Measurements from ENCODE around the gene SLC9A3. TPM values are rescaled to one million over a fixed set of nuclear protein-coding genes. Genes with fewer than 3 reads are reported as not detected.

Gene SLC9A3
- polyA plus RNA-seq, 1 experiment: 0.76 TPM

- no peak overlapping the region for H3K4me3 ChIP-seq (ENCODE audit: low read depth, low read length)
- no peak for DNase-seq (ENCODE audit: low read depth, low spot score)
- H3K27me3 ChIP-seq (ENCODE audit: control insufficient read depth, insufficient read depth, low read length): peaks cover 53% of the 10 kb centered on the region
- H3K9me3 ChIP-seq (ENCODE audit: control insufficient read depth, insufficient read depth, low read length): no peaks in the 10 kb centered on the region; the same call in 1 of the 2 replicates
- TF ChIP-seq, protein P1, sequence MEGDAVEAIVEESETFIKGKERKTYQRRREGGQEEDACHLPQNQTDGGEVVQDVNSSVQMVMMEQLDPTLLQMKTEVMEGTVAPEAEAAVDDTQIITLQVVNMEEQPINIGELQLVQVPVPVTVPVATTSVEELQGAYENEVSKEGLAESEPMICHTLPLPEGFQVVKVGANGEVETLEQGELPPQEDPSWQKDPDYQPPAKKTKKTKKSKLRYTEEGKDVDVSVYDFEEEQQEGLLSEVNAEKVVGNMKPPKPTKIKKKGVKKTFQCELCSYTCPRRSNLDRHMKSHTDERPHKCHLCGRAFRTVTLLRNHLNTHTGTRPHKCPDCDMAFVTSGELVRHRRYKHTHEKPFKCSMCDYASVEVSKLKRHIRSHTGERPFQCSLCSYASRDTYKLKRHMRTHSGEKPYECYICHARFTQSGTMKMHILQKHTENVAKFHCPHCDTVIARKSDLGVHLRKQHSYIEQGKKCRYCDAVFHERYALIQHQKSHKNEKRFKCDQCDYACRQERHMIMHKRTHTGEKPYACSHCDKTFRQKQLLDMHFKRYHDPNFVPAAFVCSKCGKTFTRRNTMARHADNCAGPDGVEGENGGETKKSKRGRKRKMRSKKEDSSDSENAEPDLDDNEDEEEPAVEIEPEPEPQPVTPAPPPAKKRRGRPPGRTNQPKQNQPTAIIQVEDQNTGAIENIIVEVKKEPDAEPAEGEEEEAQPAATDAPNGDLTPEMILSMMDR (IDR thresholded peaks at IDR 0.05; ENCODE audit: low read depth, low read length): no peak
- POLR2A ChIA-PET: no interaction called here
- CTCF ChIA-PET: no interaction called here
- H3K27ac ChIP-seq (ENCODE audit: low read depth, low read length): no peak overlapping the region
These were observed 7.6 kb upstream of the SLC9A3 start for GRCh38 chr5:531749-532315.

- H3K4me3 ChIP-seq (ENCODE audit: low read depth, low read length): no peak overlapping the region
- ChIA-PET POLR2A (no interaction called here), CTCF (no interaction called here)
- no peaks in the 10 kb centered on the region; the same call in 1 of the 2 replicates for H3K9me3 ChIP-seq (ENCODE audit: control insufficient read depth, insufficient read depth, low read length)
- H3K27me3 ChIP-seq (ENCODE audit: control insufficient read depth, insufficient read depth, low read length): peaks cover 59% of the 10 kb centered on the region
- TF ChIP-seq, protein P1 (IDR thresholded peaks at IDR 0.05; ENCODE audit: low read depth, low read length): no peak
- H3K27ac ChIP-seq (ENCODE audit: low read depth, low read length): no peak overlapping the region
- no peak for DNase-seq (ENCODE audit: low read depth, low spot score)
These were observed 7.0 kb upstream of the SLC9A3 start for GRCh38 chr5:531101-531748.

DNA sequence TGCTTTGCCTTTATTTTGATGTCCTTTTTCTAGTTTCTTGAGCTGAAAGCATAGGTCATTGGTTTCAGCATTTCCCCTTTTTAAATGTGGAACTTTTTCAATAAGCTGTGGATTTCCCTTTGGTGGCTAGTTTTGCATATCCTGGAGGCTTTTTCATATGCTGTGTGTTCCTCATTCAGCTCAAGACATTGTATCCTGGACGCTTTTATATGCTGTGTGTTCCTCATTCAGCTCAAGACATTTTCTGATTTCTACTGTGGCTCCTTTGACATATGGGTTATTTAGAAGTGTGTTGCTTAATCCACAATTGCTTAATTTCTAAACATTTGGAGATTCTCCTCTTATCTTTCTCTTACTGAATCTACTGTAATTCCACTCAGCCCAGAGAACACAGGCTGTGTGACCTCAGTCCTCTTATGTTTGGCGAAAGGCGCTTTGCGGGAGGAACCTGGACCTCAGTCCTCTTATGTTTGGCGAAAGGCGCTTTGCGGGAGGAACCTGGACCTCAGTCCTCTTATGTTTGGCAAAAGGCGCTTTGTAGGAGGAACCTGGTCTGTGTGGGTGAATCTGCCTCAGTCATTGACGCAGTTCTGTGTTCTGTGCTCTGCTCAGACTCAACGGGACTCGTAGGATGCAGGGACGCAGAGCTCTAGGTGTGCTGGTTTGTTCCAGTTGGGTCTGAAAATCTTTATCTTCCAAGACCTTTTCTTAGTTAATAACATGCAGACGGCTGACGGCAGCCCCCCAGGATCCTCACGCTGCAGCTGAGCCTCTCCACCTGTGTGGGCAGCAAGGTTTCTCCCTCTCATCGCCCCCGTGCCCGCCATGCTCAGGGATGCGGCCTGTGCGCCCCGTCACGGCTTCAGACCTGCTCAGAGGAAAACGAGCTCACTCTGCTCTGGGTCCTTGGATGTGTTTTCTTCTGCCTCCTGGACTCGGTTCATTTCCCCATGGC lies 6.0 kb upstream of the SLC9A3 start:
- Histone ChIP-seq H3K27me3 (ENCODE audit: control insufficient read depth, insufficient read depth, low read length) (peaks cover 66% of the 10 kb centered on the region), H3K27ac (ENCODE audit: low read depth, low read length) (no peak overlapping the region), H3K9me3 (ENCODE audit: control insufficient read depth, insufficient read depth, low read length) (no peaks in the 10 kb centered on the region; the same call in 1 of the 2 replicates), H3K4me3 (ENCODE audit: low read depth, low read length) (no peak overlapping the region)
- CTCF ChIA-PET: no interaction called here
- POLR2A ChIA-PET: no interaction called here
- TF ChIP-seq, protein P1 (IDR thresholded peaks at IDR 0.05; ENCODE audit: low read depth, low read length): no peak
- DNase-seq (ENCODE audit: low read depth, low spot score): no peak

DNA sequence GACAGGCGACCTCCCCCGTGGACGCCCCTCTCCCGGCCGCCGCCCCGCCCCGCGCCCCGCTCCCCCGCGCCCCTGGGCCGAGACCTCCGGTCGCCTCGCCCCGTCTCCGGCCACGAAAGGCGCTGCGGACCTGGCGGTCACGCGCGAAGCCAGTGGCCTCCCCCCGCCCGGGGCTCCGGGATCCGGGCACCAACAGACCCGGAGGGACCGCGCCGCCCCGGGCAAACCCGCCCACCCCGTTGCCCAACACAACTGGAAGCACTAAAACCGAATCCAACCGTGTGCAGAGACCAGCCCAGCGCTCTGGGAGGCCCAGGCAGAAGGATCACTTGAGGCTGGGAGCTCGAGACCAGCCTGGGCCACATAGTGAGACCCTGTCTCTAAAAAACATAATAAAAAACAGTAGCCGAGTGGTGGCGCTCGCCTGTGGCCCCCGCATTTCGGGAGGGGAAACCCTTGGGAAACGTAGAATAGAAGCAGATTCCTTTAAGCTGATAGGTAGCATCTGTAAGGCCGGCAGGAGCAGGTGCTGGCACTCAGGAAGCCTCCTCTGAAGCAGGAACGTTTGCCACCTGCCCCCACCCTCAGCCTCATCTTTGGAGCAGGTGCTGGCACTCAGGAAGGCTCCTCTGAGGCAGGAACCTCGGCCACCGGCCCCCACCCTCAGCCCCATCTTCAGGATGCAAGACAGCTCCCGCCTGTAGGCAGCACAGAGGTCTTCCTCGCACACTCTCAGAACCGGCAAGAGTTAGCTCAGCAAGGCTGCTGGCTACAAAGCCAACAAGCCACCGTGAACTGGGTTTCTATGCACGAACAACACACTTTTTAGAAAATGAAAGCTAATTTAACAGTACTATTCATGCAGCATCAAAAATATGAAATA lies 4.6 kb upstream of the SLC9A3 start:
- H3K27me3 ChIP-seq (ENCODE audit: control insufficient read depth, insufficient read depth, low read length): peaks cover 66% of the 10 kb centered on the region

More for the DNA sequence above, 4.6 kb upstream of the SLC9A3 start:
- no peak overlapping the region for H3K27ac ChIP-seq (ENCODE audit: low read depth, low read length)
- no peaks in the 10 kb centered on the region; the same call in 1 of the 2 replicates for H3K9me3 ChIP-seq (ENCODE audit: control insufficient read depth, insufficient read depth, low read length)
- DNase-seq (ENCODE audit: low read depth, low spot score): no peak
- H3K4me3 ChIP-seq (ENCODE audit: low read depth, low read length): no peak overlapping the region
- ChIA-PET CTCF (no interaction called here), POLR2A (no interaction called here)
- TF ChIP-seq, protein P1 (IDR thresholded peaks at IDR 0.05; ENCODE audit: low read depth, low read length): no peak

Data from AG04450 (cell line).